Panc1 (cell line): ENCODE measurements around the gene EMC8. TPM values are rescaled to one million over a fixed set of nuclear protein-coding genes. Genes with fewer than 3 reads are reported as not detected.

Source experiments
- ATAC-seq: fragments of 200-7000 bp; cut with Tn5 transposase; 2 replicates; pipeline ENCODE4 v1.9.1; 2020; ENCODE audit warnings: mild to moderate bottlenecking, moderate library complexity
- BruUV-seq: library from RNA; stranded (reverse); fragments of 400-500 nt; replicated peaks from 2 replicates; lab custom pipeline; 2021; lab: Mats Ljungman, UMichigan
- CTCF ChIA-PET: fragments of 300-600 bp; sonication (Branson Sonifier 250); formaldehyde crosslinking; loops from one replicate; lab custom pipeline; 2022; ENCODE audit warnings: antibody characterized with exemption; lab: Charles Lee
- POLR2A ChIA-PET: fragments of 300-600 bp; sonication (Branson Sonifier 250); formaldehyde crosslinking; loops from one replicate; lab custom pipeline; 2022; ENCODE audit warnings: antibody characterized with exemption; lab: Charles Lee
- DNase-seq: peaks from one replicate; pipeline ENCODE4 v3.0.0-alpha.2; 2010; ENCODE audit warnings: low read depth, low spot score
- H3K27ac ChIP-seq: 2 replicates; pipeline ENCODE4 v1.5.1; 2011; ENCODE audit warnings: mild to moderate bottlenecking, low read length, inconsistent platforms
- H3K27me3 ChIP-seq: fragments of 200-500 bp; sonication (Bioruptor generic); 2 replicates; pipeline ENCODE4 v1.6.0; 2014; ENCODE audit warnings: low read length, inconsistent platforms; ENCODE audit not compliant: control insufficient read depth, insufficient read depth
- H3K36me3 ChIP-seq: fragments of 200-500 bp; sonication (Bioruptor generic); 2 replicates; pipeline ENCODE4 v1.5.1; 2014; ENCODE audit warnings: inconsistent platforms, mild to moderate bottlenecking, low read length, moderate library complexity; ENCODE audit not compliant: control insufficient read depth, insufficient read depth
- H3K4me1 ChIP-seq: 2 replicates; pipeline ENCODE4 v1.5.1; 2011; ENCODE audit warnings: inconsistent platforms, mild to moderate bottlenecking, low read length, moderate library complexity; ENCODE audit not compliant: control insufficient read depth, insufficient read depth
- H3K4me3 ChIP-seq, 2 experiments: 2 replicates each; pipeline ENCODE4 v1.5.1; 2011 to 2012; ENCODE audit warnings: low read depth in 2 of 2, low read length in 2 of 2, mild to moderate bottlenecking in 2 of 2, inconsistent platforms in 1 of 2, moderate library complexity in 1 of 2
- H3K9me3 ChIP-seq: fragments of 200-500 bp; sonication (Bioruptor generic); 2 replicates; pipeline ENCODE4 v1.5.1; 2014; ENCODE audit warnings: low read depth, mild to moderate bottlenecking, inconsistent platforms, low read length, moderate library complexity; ENCODE audit not compliant: control insufficient read depth, insufficient read depth
- POLR2AphosphoS5 ChIP-seq: IDR thresholded peaks from 2 replicates; pipeline ENCODE4 v1.6.1; 2012; ENCODE audit warnings: mild to moderate bottlenecking, low read depth, low read length, moderate library complexity
- REST ChIP-seq, 2 experiments: IDR thresholded peaks; 2 replicates each; pipeline ENCODE4 v1.6.1; 2011 to 2012; ENCODE audit warnings: low read depth in 2 of 2, control low read depth in 1 of 2, low read length in 1 of 2, mild to moderate bottlenecking in 1 of 2, moderate library complexity in 1 of 2; ENCODE audit not compliant: insufficient read depth in 1 of 2
- SIN3A ChIP-seq: IDR thresholded peaks from 2 replicates; pipeline ENCODE4 v1.6.1; 2012; ENCODE audit warnings: low read depth, mild to moderate bottlenecking, low read length, moderate library complexity, borderline replicate concordance; ENCODE audit not compliant: insufficient read depth
- TCF7L2 ChIP-seq: IDR thresholded peaks from 2 replicates; pipeline ENCODE4 v1.6.1; 2011; ENCODE audit warnings: mild to moderate bottlenecking, low read depth, low read length, inconsistent platforms
- in situ Hi-C: cut with HindIII; loops from 2 replicates; pipeline ENCODE4 v1.10.0; 2016; ENCODE audit warnings: low sequenced_read_pairs, low pct_unique_long_range_greater_than_20kb
- intact Hi-C: fragments of 100-400 bp; cut with micrococcal nuclease; formaldehyde crosslinking; loops from one replicate; pipeline ENCODE4 v1.10.0; 2022; ENCODE audit not compliant: unreplicated experiment
- total RNA-seq: library from RNA; stranded (reverse); gene quantifications from one replicate; pipeline ENCODE4 v1.2.1, GENCODE V29; 2021; ENCODE audit not compliant: unreplicated experiment
- TF ChIP-seq, protein P1 (sequence below): fragments of 450-650 bp; IDR thresholded peaks from 2 replicates; pipeline ENCODE4 v1.5.1; 2017; ENCODE audit warnings: mild to moderate bottlenecking

The EMC8 gene
- total RNA-seq, 1 experiment from 2014 or later = 39.1 TPM

DNA sequence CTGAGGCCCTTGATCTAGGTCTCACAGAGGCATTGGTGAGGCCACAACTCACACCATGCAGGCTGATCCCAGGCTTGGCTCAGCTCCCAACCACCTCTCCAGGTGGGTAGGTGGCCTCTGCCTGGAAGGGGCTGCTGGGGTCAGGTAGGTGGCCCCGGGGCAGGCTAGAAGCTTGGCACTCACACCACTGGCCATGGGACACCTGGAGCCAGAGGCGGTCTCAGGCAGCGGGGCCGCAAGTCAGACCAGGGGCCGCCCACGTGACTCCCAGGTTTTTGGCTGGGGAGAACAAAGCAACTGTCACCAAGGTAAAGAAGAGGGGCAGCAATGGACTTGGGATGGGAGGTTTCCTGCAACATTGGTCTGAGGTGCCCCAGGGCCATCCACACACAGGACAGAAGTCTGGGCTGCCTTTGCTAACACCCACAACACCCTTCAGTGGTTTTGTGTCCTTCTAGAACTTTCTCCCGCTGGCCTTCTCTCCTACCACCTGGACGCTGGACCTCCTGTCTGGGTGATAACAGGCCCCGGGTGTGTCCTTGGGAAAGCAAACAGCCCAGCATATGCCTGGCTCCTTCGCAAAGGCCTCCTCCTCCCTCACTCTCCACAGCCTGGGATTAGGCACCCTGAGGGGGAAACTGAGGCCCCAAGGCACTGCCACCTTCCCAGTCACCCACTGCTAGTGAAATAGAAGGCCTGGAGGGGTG is 64.9 kb downstream of the EMC8 start:
- Histone ChIP-seq H3K9me3 (no peaks in the 10 kb centered on the region), H3K27me3 (no peaks in the 10 kb centered on the region), H3K4me3 (no peak overlapping the region), H3K4me1 (no peaks in the 10 kb centered on the region), H3K27ac (no peak overlapping the region), H3K36me3 (no peaks in the 10 kb centered on the region)
- in situ Hi-C loops (no loop called here), intact Hi-C loops (no loop called here)
- POLR2A ChIA-PET = no interaction called here
- TF ChIP-seq TCF7L2 (no peak), REST (IDR thresholded peaks at IDR 0.05; ENCODE audit: insufficient read depth in 1 of 2, low read depth in 2 of 2, low read length in 1 of 2) (no peak), SIN3A (no peak), POLR2AphosphoS5 (no peak)
- TF ChIP-seq, protein P1, sequence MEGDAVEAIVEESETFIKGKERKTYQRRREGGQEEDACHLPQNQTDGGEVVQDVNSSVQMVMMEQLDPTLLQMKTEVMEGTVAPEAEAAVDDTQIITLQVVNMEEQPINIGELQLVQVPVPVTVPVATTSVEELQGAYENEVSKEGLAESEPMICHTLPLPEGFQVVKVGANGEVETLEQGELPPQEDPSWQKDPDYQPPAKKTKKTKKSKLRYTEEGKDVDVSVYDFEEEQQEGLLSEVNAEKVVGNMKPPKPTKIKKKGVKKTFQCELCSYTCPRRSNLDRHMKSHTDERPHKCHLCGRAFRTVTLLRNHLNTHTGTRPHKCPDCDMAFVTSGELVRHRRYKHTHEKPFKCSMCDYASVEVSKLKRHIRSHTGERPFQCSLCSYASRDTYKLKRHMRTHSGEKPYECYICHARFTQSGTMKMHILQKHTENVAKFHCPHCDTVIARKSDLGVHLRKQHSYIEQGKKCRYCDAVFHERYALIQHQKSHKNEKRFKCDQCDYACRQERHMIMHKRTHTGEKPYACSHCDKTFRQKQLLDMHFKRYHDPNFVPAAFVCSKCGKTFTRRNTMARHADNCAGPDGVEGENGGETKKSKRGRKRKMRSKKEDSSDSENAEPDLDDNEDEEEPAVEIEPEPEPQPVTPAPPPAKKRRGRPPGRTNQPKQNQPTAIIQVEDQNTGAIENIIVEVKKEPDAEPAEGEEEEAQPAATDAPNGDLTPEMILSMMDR = no peak
- no TSS peak for BruUV-seq
- DNase-seq (no peak), ATAC-seq (no peak)
- CTCF ChIA-PET = no interaction called here

DNA sequence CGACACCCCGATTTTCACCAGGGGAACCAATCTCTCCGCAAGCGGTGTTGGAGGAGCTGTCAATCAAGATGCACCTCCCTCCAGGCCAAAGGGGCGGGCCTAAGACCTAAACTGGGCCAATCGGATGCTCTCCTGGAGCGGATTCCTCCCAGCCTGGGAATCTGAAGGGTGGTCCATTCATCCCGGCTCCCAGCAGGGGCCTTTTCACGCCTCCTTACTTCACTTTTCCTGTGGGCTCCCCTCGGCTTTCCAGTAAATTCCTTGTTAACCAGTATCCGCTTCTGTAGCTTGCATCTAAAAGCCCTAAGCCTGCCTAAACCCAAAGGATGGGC is 65.5 kb downstream of the EMC8 start:
- Histone ChIP-seq H3K36me3 (no peaks in the 10 kb centered on the region), H3K4me1 (no peaks in the 10 kb centered on the region), H3K27ac (no peak overlapping the region), H3K9me3 (no peaks in the 10 kb centered on the region), H3K4me3 (no peak overlapping the region), H3K27me3 (no peaks in the 10 kb centered on the region)
- ChIA-PET CTCF (no interaction called here), POLR2A (no interaction called here)
- TF ChIP-seq TCF7L2 = no peak
- TF ChIP-seq, protein P1 = no peak
- TF ChIP-seq REST (IDR thresholded peaks at IDR 0.05; ENCODE audit: insufficient read depth in 1 of 2, low read depth in 2 of 2, low read length in 1 of 2) = no peak
- no peak for TF ChIP-seq POLR2AphosphoS5
- TF ChIP-seq SIN3A = no peak
- DNase-seq (no peak), ATAC-seq (no peak)
- in situ Hi-C loops = no loop called here
- BruUV-seq = no TSS peak
- intact Hi-C loops = no loop called here
